ENCODE data around the gene GPN1.

GRCh38 chr2:27583390-27583915 lies 45.4 kb upstream of the GPN1 start:
- no peak for TF ChIP-seq POLR2AphosphoS5 (IDR thresholded peaks at IDR 0.05; ENCODE audit: low read depth, low read length)
- TF ChIP-seq POLR2A (IDR thresholded peaks at IDR 0.05; ENCODE audit: low read depth, low read length): no peak
- TF ChIP-seq TAF1 (IDR thresholded peaks at IDR 0.05; ENCODE audit: low read depth, low read length): no peak
- no peak for TF ChIP-seq SPI1 (IDR thresholded peaks at IDR 0.05; ENCODE audit: low read depth, low read length)
- no peak for TF ChIP-seq PAX5 (IDR thresholded peaks at IDR 0.05; ENCODE audit: insufficient read depth, low read length, severe bottlenecking)

All from GM12891 (cell line).